Hepatocyte (in vitro differentiated cells): Measurements from ENCODE around the gene TTC28. TPM values are rescaled to one million over a fixed set of nuclear protein-coding genes. Genes with fewer than 3 reads are reported as not detected.

ENCODE experiments used
- DNase-seq: peaks from one replicate; pipeline ENCODE4 v3.0.0-alpha.2; 2016; ENCODE audit warnings: low spot score
- H2AFZ ChIP-seq: fragments of 200-600 bp; sonication (generic); 2 replicates; pipeline ENCODE4 v1.6.0; 2016; ENCODE audit warnings: antibody characterized with exemption, mild to moderate bottlenecking
- H3K27ac ChIP-seq: fragments of 200-600 bp; sonication (generic); 2 replicates; pipeline ENCODE4 v1.5.1; 2016; ENCODE audit warnings: mild to moderate bottlenecking
- H3K27me3 ChIP-seq: fragments of 200-600 bp; sonication (generic); 2 replicates; pipeline ENCODE4 v1.6.1; 2016
- H3K36me3 ChIP-seq: fragments of 200-600 bp; sonication (generic); replicated peaks from 2 replicates; pipeline ENCODE4 v1.5.1; 2016; ENCODE audit warnings: low read depth; ENCODE audit not compliant: insufficient read depth
- H3K4me1 ChIP-seq: fragments of 200-600 bp; sonication (generic); 2 replicates; pipeline ENCODE4 v1.5.1; 2016; ENCODE audit warnings: mild to moderate bottlenecking, moderate library complexity; ENCODE audit not compliant: insufficient read depth
- H3K4me2 ChIP-seq: fragments of 200-600 bp; sonication (generic); 2 replicates; pipeline ENCODE4 v1.6.0; 2016
- H3K4me3 ChIP-seq: fragments of 200-600 bp; sonication (generic); 2 replicates; pipeline ENCODE4 v1.5.1; 2016; ENCODE audit warnings: mild to moderate bottlenecking
- H3K79me2 ChIP-seq: fragments of 200-600 bp; sonication (generic); 2 replicates; pipeline ENCODE4 v1.6.0; 2017; ENCODE audit warnings: mild to moderate bottlenecking
- H3K9me2 ChIP-seq: fragments of 200-600 bp; sonication (generic); replicated peaks from 2 replicates; pipeline ENCODE4 v1.6.0; 2017; ENCODE audit warnings: mild to moderate bottlenecking; ENCODE audit not compliant: insufficient read depth
- H3K9me3 ChIP-seq: fragments of 200-600 bp; sonication (generic); 2 replicates; pipeline ENCODE4 v1.5.1; 2016; ENCODE audit warnings: low read depth, mild to moderate bottlenecking
- H4K20me1 ChIP-seq: fragments of 200-600 bp; sonication (generic); 2 replicates; pipeline ENCODE4 v1.6.0; 2016; ENCODE audit warnings: mild to moderate bottlenecking; ENCODE audit not compliant: insufficient read depth, poor library complexity, severe bottlenecking
- EZH2 ChIP-seq: fragments of 200-600 bp; sonication (generic); IDR thresholded peaks from 2 replicates; pipeline ENCODE4 v1.6.1; 2016; ENCODE audit warnings: antibody characterized with exemption, mild to moderate bottlenecking, borderline replicate concordance
- EZH2phosphoT487 ChIP-seq: fragments of 200-600 bp; sonication (generic); IDR thresholded peaks from one replicate; pipeline ENCODE4 v1.6.1; 2018; ENCODE audit warnings: antibody characterized with exemption, mild to moderate bottlenecking, low read depth, moderate library complexity; ENCODE audit not compliant: unreplicated experiment, severe bottlenecking
- WGBS: methylation state at CpG from one replicate; pipeline ENCODE4 v1.1.6; 2016; ENCODE audit warnings: low lambda C conversion rate; ENCODE audit errors: missing lambda C conversion rate; 5-methylcytosine and 5-hydroxymethylcytosine counted together
- polyA plus RNA-seq: library from polyadenylated mRNA; unstranded; fragments of >200 nt; fragmentation: Nextera tagmentation; extraction: Ambion mirVana; gene quantifications from 2 replicates; pipeline ENCODE4 v1.2.1, GENCODE V29; 2016
- total RNA-seq: library from RNA; depleted of rRNA; stranded (reverse); fragments of >200 nt; gene quantifications from 2 replicates; pipeline ENCODE4 v1.2.3, GENCODE V29; 2014
- TF ChIP-seq, protein P1 (sequence below): fragments of 200-600 bp; sonication (generic); IDR thresholded peaks from 2 replicates; pipeline ENCODE4 v1.5.1; 2016; ENCODE audit warnings: antibody characterized with exemption, mild to moderate bottlenecking; ENCODE audit not compliant: poor library complexity

Gene TTC28
- total and polyA plus RNA-seq, 2 experiments from 2014 or later, result 14.7 to 30.4 TPM

DNA sequence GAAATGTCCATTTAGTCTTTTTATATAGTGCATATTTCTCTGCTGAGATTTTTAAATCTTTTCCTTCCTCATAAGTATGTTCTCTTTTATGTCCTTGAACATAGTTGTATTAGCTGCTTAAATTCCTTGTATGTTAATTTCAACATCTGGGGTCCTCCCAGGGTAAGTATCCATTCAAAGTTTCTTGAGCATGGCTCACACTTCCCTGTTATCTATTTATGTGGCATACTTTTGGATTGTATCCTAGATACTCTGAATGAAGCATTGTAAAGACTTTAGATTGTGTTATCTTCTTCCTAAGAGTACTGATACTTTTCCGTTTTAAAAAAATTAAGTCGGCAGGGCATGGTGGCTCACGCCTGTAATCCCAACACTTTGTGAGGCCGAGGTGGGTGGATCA lies 732.2 kb downstream of the TTC28 start:
- no peak overlapping the region for H2AFZ ChIP-seq
- TF ChIP-seq, protein P1, sequence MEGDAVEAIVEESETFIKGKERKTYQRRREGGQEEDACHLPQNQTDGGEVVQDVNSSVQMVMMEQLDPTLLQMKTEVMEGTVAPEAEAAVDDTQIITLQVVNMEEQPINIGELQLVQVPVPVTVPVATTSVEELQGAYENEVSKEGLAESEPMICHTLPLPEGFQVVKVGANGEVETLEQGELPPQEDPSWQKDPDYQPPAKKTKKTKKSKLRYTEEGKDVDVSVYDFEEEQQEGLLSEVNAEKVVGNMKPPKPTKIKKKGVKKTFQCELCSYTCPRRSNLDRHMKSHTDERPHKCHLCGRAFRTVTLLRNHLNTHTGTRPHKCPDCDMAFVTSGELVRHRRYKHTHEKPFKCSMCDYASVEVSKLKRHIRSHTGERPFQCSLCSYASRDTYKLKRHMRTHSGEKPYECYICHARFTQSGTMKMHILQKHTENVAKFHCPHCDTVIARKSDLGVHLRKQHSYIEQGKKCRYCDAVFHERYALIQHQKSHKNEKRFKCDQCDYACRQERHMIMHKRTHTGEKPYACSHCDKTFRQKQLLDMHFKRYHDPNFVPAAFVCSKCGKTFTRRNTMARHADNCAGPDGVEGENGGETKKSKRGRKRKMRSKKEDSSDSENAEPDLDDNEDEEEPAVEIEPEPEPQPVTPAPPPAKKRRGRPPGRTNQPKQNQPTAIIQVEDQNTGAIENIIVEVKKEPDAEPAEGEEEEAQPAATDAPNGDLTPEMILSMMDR, result no peak
- TF ChIP-seq EZH2phosphoT487 (no peak), EZH2 (no peak)
- no peaks in the 10 kb centered on the region for H3K9me3 ChIP-seq
- H3K36me3 ChIP-seq, result no peaks in the 10 kb centered on the region
- H3K27me3 ChIP-seq, result no peaks in the 10 kb centered on the region
- no peaks in the 10 kb centered on the region for H3K9me2 ChIP-seq
- no peak for DNase-seq
- no peak overlapping the region for H3K27ac ChIP-seq
- 87% methylated on average over 4 of the region's 4 CpGs for whole genome bisulfite sequencing
- no peaks in the 10 kb centered on the region for H3K4me1 ChIP-seq
- H3K4me3 ChIP-seq, result no peak overlapping the region
- H4K20me1 ChIP-seq, result no peaks in the 10 kb centered on the region
- H3K4me2 ChIP-seq, result no peak overlapping the region
- H3K79me2 ChIP-seq, result no peaks in the 10 kb centered on the region

DNA sequence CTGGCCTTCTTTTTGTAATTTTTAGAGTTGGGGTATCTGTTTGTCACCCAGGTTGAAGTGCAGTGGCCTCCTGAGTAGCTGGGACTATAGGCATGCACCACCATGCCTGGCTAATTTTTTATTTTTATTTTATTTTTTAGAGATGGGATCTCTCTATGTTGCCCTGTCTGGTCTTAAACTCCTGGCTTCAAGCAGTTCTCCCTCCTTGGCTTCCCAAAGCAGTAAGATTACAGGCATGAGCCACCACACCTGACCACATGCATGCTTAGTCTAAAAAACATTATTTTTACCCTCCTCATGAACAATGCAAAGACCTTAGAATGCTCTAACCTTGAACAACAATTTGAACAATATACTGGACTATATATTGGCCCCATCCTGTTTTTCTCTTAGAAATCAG lies 738.5 kb downstream of the TTC28 start:
- no peak for TF ChIP-seq EZH2phosphoT487
- TF ChIP-seq EZH2, result no peak
- TF ChIP-seq, protein P1, result no peak
- Histone ChIP-seq H3K27me3 (no peaks in the 10 kb centered on the region), H4K20me1 (no peaks in the 10 kb centered on the region), H3K79me2 (no peaks in the 10 kb centered on the region), H3K4me1 (no peaks in the 10 kb centered on the region), H3K36me3 (no peaks in the 10 kb centered on the region), H3K4me3 (no peak overlapping the region), H3K9me3 (no peaks in the 10 kb centered on the region), H3K4me2 (no peak overlapping the region), H2AFZ (no peak overlapping the region), H3K9me2 (no peaks in the 10 kb centered on the region), H3K27ac (no peak overlapping the region)
- DNase-seq, result no peak

- 95% methylated on average over 2 of the region's 2 CpGs for WGBS
- H3K79me2 ChIP-seq, result peaks cover 2% of the 10 kb centered on the region
- H3K27me3 ChIP-seq, result no peaks in the 10 kb centered on the region
- H2AFZ ChIP-seq, result no peak overlapping the region
- no peak for DNase-seq
- no peaks in the 10 kb centered on the region for H3K4me1 ChIP-seq
- H3K9me3 ChIP-seq, result no peaks in the 10 kb centered on the region
- H4K20me1 ChIP-seq, result no peaks in the 10 kb centered on the region
- H3K4me2 ChIP-seq, result no peak overlapping the region
- TF ChIP-seq, protein P1, result no peak
- TF ChIP-seq EZH2phosphoT487 (no peak), EZH2 (no peak)
- no peaks in the 10 kb centered on the region for H3K36me3 ChIP-seq
- H3K27ac ChIP-seq, result no peak overlapping the region
- H3K4me3 ChIP-seq, result no peak overlapping the region
- no peaks in the 10 kb centered on the region for H3K9me2 ChIP-seq
Observed at GRCh38 chr22:27937453-27937852, 742.2 kb downstream of the TTC28 start.

DNA sequence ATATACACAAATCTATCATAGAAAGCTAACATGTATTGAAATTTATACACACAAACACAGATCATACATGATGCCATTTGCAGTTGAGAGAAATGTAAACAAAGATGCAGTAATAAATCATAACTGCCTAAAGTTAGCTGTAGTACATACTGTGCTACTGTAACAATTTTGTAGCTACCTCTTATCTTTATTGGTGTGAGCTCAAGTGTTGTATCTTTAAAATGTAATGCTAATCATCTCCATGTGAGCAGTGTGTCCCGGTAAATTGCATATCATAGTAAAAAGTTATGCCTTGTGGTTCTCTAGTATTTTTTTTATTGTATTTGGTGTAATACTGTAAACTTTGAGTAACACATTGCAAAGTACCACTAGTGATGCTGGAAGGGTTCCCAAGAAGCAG lies 743.7 kb downstream of the TTC28 start:
- Histone ChIP-seq H3K4me2 (no peak overlapping the region), H4K20me1 (no peaks in the 10 kb centered on the region), H2AFZ (no peak overlapping the region), H3K4me3 (no peak overlapping the region), H3K9me2 (no peaks in the 10 kb centered on the region), H3K36me3 (no peaks in the 10 kb centered on the region), H3K27me3 (no peaks in the 10 kb centered on the region), H3K79me2 (peaks cover 5% of the 10 kb centered on the region), H3K4me1 (no peaks in the 10 kb centered on the region), H3K9me3 (no peaks in the 10 kb centered on the region), H3K27ac (no peak overlapping the region)
- TF ChIP-seq EZH2, result no peak
- TF ChIP-seq, protein P1, result no peak
- TF ChIP-seq EZH2phosphoT487, result no peak
- 45% methylated on average over 1 of the region's 1 CpG for WGBS
- DNase-seq, result no peak
